GM18517 (cell line): ENCODE results near the gene AADAC.
"Not testable (repeated sequence)": the region's sequence is repeated elsewhere in the genome, so short reads cannot be mapped to it uniquely, and the experiment has no call there.

Source experiments
- ATAC-seq: cut with Tn5 transposase; IDR thresholded peaks from one replicate; pipeline ENCODE4 v1.9.1; 2021; ENCODE audit warnings: mild to moderate bottlenecking, moderate library complexity; ENCODE audit not compliant: unreplicated experiment

AADAC gene

GRCh38 chr3:151852074-151852811 is 38.3 kb downstream of the AADAC start:
- ATAC-seq, result no peak

- ATAC-seq, result no peak
Measured at GRCh38 chr3:151856118-151856517, 42.2 kb downstream of the AADAC start.

- ATAC-seq, result no peak
Measured at GRCh38 chr3:151856641-151857040, 42.7 kb downstream of the AADAC start.

GRCh38 chr3:151859233-151859673 is 45.3 kb downstream of the AADAC start:
- ATAC-seq, result no peak

- ATAC-seq, result no peak
Measured at GRCh38 chr3:151859905-151860304, 46.0 kb downstream of the AADAC start.

GRCh38 chr3:151863611-151864010 is 49.7 kb downstream of the AADAC start:
- no peak for ATAC-seq

GRCh38 chr3:151864423-151865101 is 50.6 kb downstream of the AADAC start:
- no peak for ATAC-seq

- no peak for ATAC-seq
Measured at GRCh38 chr3:151866711-151867410, 52.9 kb downstream of the AADAC start.

GRCh38 chr3:151867666-151868065 is 53.8 kb downstream of the AADAC start:
- ATAC-seq, result no peak

GRCh38 chr3:151869181-151869580 is 55.3 kb downstream of the AADAC start:
- ATAC-seq, result no peak

- peak; percentile 72 for ATAC-seq
Measured at GRCh38 chr3:151871639-151872468, 57.9 kb downstream of the AADAC start.

- ATAC-seq, result no peak
Measured at GRCh38 chr3:151873398-151873797, 59.5 kb downstream of the AADAC start, which contains the start of gene SUCNR1. TSS of gene SUCNR1 (plus strand) at chr3:151873643. CDS start at chr3:151879893, 6,250 bp downstream.

GRCh38 chr3:151874079-151874478 is 60.2 kb downstream of the AADAC start:
- ATAC-seq, result not testable (repeated sequence)

GRCh38 chr3:151875759-151876158 is 61.8 kb downstream of the AADAC start:
- ATAC-seq, result peak; percentile 79

GRCh38 chr3:151877269-151877668 is 63.4 kb downstream of the AADAC start:
- no peak for ATAC-seq
